Liver (tissue), 9 donors: ENCODE measurements around the gene HUS1. TPM values are rescaled to one million over a fixed set of nuclear protein-coding genes. Genes with fewer than 3 reads are reported as not detected.

Source experiments
- DNase-seq: peaks from one replicate; pipeline ENCODE4 v3.0.0-alpha.2; 2017; ENCODE audit warnings: low spot score
- H3K27ac ChIP-seq, 2 donors: one replicate each; pipeline ENCODE4 v1.7.0; 2013; ENCODE audit warnings: inconsistent platforms in 2 of 2, low read length in 2 of 2, control low read depth in 1 of 2, low read depth in 1 of 2, mild to moderate bottlenecking in 1 of 2
- H3K27me3 ChIP-seq, 4 donors: one replicate each; pipeline versions ENCODE4 v1.6.1 to v1.7.0; 2013; ENCODE audit warnings: low read length in 3 of 4, inconsistent platforms in 1 of 4, mild to moderate bottlenecking in 1 of 4, moderate library complexity in 1 of 4; ENCODE audit not compliant: control insufficient read depth in 4 of 4, insufficient read depth in 4 of 4
- H3K36me3 ChIP-seq, 4 donors: one replicate each; pipeline versions ENCODE4 v1.6.1 to v1.7.0; 2013; ENCODE audit warnings: low read length in 3 of 4, mild to moderate bottlenecking in 3 of 4, low read depth in 1 of 4, moderate library complexity in 1 of 4; ENCODE audit not compliant: control insufficient read depth in 4 of 4, insufficient read depth in 3 of 4
- H3K4me1 ChIP-seq, 4 donors: one replicate each; pipeline versions ENCODE4 v1.6.1 to v1.7.0; 2013; ENCODE audit warnings: low read length in 3 of 4, mild to moderate bottlenecking in 3 of 4, moderate library complexity in 1 of 4; ENCODE audit not compliant: control insufficient read depth in 4 of 4, insufficient read depth in 4 of 4
- H3K4me3 ChIP-seq, 3 donors: one replicate each; pipeline versions ENCODE4 v1.6.1 to v1.7.0; 2013; ENCODE audit warnings: low read length in 3 of 3, control low read depth in 1 of 3, low read depth in 1 of 3, mild to moderate bottlenecking in 1 of 3
- H3K9ac ChIP-seq, 2 donors: one replicate each; pipeline ENCODE4 v1.7.0; 2013; ENCODE audit warnings: low read length in 2 of 2, mild to moderate bottlenecking in 2 of 2, moderate library complexity in 2 of 2, control low read depth in 1 of 2, low read depth in 1 of 2
- H3K9me3 ChIP-seq, 4 donors: one replicate each; pipeline versions ENCODE4 v1.6.1 to v1.7.0; 2013; ENCODE audit warnings: low read length in 3 of 4; ENCODE audit not compliant: control insufficient read depth in 4 of 4
- ATF3 ChIP-seq: IDR thresholded peaks from 2 replicates; pipeline ENCODE4 v1.6.1; 2016; ENCODE audit warnings: antibody characterized with exemption
- CTCF ChIP-seq: fragments of 150-350 bp; IDR thresholded peaks from 2 replicates; pipeline ENCODE4 v1.5.1; 2017; ENCODE audit warnings: improper control_type of control experiment, low read depth, low read length; ENCODE audit not compliant: missing input control
- EGR1 ChIP-seq, 2 donors: IDR thresholded peaks; 2 replicates each; pipeline ENCODE4 v1.6.1; 2016 to 2018; ENCODE audit warnings: antibody characterized with exemption in 2 of 2, low read depth in 2 of 2
- FOXA2 ChIP-seq: IDR thresholded peaks from 2 replicates; pipeline ENCODE4 v1.6.1; 2016; ENCODE audit warnings: antibody characterized with exemption
- GABPA ChIP-seq, 2 donors: IDR thresholded peaks in 1 of 2; conservative IDR thresholded peaks in 1 of 2; 2 replicates each; pipeline ENCODE4 v1.6.1; 2016; ENCODE audit warnings: antibody characterized with exemption in 2 of 2, mild to moderate bottlenecking in 1 of 2, moderate library complexity in 1 of 2
- HNF4A ChIP-seq, 2 donors: conservative IDR thresholded peaks; 2 replicates each; pipeline ENCODE4 v1.6.1; 2016; ENCODE audit warnings: antibody characterized with exemption in 2 of 2, mild to moderate bottlenecking in 2 of 2
- HNF4G ChIP-seq: IDR thresholded peaks from 2 replicates; pipeline ENCODE4 v1.6.1; 2016; ENCODE audit warnings: antibody characterized with exemption
- JUND ChIP-seq, 2 donors: IDR thresholded peaks; 2 replicates each; pipeline ENCODE4 v1.6.1; 2016; ENCODE audit warnings: antibody characterized with exemption in 2 of 2
- MAX ChIP-seq: IDR thresholded peaks from 2 replicates; pipeline ENCODE4 v1.6.1; 2016; ENCODE audit warnings: antibody characterized with exemption
- NR2F2 ChIP-seq: IDR thresholded peaks from 2 replicates; pipeline ENCODE4 v1.6.1; 2016; ENCODE audit warnings: antibody characterized with exemption
- RAD21 ChIP-seq, 2 donors: IDR thresholded peaks; 2 replicates each; pipeline ENCODE4 v1.6.1; 2016; ENCODE audit warnings: antibody characterized with exemption in 2 of 2, mild to moderate bottlenecking in 2 of 2
- RXRA ChIP-seq, 2 donors: IDR thresholded peaks; 2 replicates each; pipeline ENCODE4 v1.6.1; 2017 to 2018; ENCODE audit warnings: antibody characterized with exemption in 2 of 2, mild to moderate bottlenecking in 1 of 2
- TAF1 ChIP-seq: conservative IDR thresholded peaks from 2 replicates; pipeline ENCODE4 v1.6.1; 2016; ENCODE audit warnings: antibody characterized with exemption, mild to moderate bottlenecking
- YY1 ChIP-seq: IDR thresholded peaks from 2 replicates; pipeline ENCODE4 v1.6.1; 2016; ENCODE audit warnings: antibody characterized with exemption, mild to moderate bottlenecking
- ZBTB33 ChIP-seq: IDR thresholded peaks from 2 replicates; pipeline ENCODE4 v1.6.1; 2016; ENCODE audit warnings: antibody characterized with exemption
- WGBS: extraction: QIAGEN DNeasy Blood & Tissue Kit; methylation state at CpG from one replicate; pipeline ENCODE4 v1.1.7; 2013; 5-methylcytosine and 5-hydroxymethylcytosine counted together
- polyA plus RNA-seq, 2 donors: library from polyadenylated mRNA; stranded (reverse) in 1 of 2; unstranded in 1 of 2; fragments of 200-250 nt in 1 of 2; fragments of >200 nt in 1 of 2; fragmentation: Nextera tagmentation in 1 of 2; extraction: Ambion mirVana in 1 of 2; gene quantifications; one replicate each; pipeline versions ENCODE4 v1.2.1 to v1.2.3, GENCODE V29; 2013 to 2015
- total RNA-seq, 2 donors: library from RNA; depleted of rRNA; stranded (reverse); fragments of >200 nt; gene quantifications; one replicate each; pipeline ENCODE4 v1.2.3, GENCODE V29; 2014
- donor health status: healthy.
- donor health status: healthy.
- donor health status: healthy.
- donor health status: healthy.
- donor health status: healthy.

Gene HUS1
- total and polyA plus RNA-seq, 4 donors: 9.2 to 39.0 (median 18.4) TPM

GRCh38 chr7:47938574-47939165 lies 40.7 kb downstream of the HUS1 start (continued):
- TF ChIP-seq ZBTB33: no peak
- no peak for TF ChIP-seq RAD21 (IDR thresholded peaks at IDR 0.05)
- TF ChIP-seq FOXA2: no peak
- TF ChIP-seq HNF4G: no peak
- no peak for TF ChIP-seq ATF3
- TF ChIP-seq RXRA (IDR thresholded peaks at IDR 0.05): no peak

GRCh38 chr7:47937711-47938573 lies 41.5 kb downstream of the HUS1 start:
- Histone ChIP-seq H3K27me3 (no peaks in the 10 kb centered on the region), H3K9me3 (no peaks in the 10 kb centered on the region), H3K4me1 (no peaks in the 10 kb centered on the region), H3K27ac (no peak overlapping the region), H3K4me3 (no peak overlapping the region), H3K36me3 (no peaks in the 10 kb centered on the region), H3K9ac (no peak overlapping the region)
- WGBS: 85% methylated on average over 11 of the region's 11 CpGs
- TF ChIP-seq CTCF: no peak
- TF ChIP-seq HNF4G: no peak
- TF ChIP-seq YY1: no peak
- no peak for TF ChIP-seq HNF4A (conservative IDR thresholded peaks at IDR 0.05)
- TF ChIP-seq NR2F2: no peak
- TF ChIP-seq FOXA2: no peak
- TF ChIP-seq RXRA (IDR thresholded peaks at IDR 0.05): no peak
- no peak for TF ChIP-seq GABPA (IDR thresholded peaks at IDR 0.05 in 1 of 2, conservative IDR thresholded peaks at IDR 0.05 in 1 of 2)
- TF ChIP-seq RAD21 (IDR thresholded peaks at IDR 0.05): no peak
- TF ChIP-seq TAF1: no peak
- TF ChIP-seq MAX: no peak
- no peak for TF ChIP-seq JUND (IDR thresholded peaks at IDR 0.05)
- TF ChIP-seq EGR1 (IDR thresholded peaks at IDR 0.05; ENCODE audit: low read depth in 2 of 2): no peak
- TF ChIP-seq ATF3: no peak
- DNase-seq: no peak
